Adipose tissue (tissue), 3 donors: ENCODE data around the gene DTX3L. TPM values are rescaled to one million over a fixed set of nuclear protein-coding genes. Genes with fewer than 3 reads are reported as not detected.

Source experiments
- H3K27ac ChIP-seq: one replicate; pipeline ENCODE4 v1.5.1; 2013; ENCODE audit warnings: low read depth, low read length
- WGBS, 3 donors: extraction: QIAGEN DNeasy Blood & Tissue Kit; methylation state at CpG; one replicate each; pipeline ENCODE4 v1.1.7; 2013; 5-methylcytosine and 5-hydroxymethylcytosine counted together
- polyA plus RNA-seq, 3 donors: library from polyadenylated mRNA; stranded (reverse); fragments of 200-250 nt; gene quantifications; one replicate each; pipeline ENCODE4 v1.2.3, GENCODE V29; 2013
- donor health status: healthy with polysubstance abuse.
- donor health status: Bipolar disorder and iron deficiency.
- donor health status: healthy.

DTX3L gene
- polyA plus RNA-seq, result 10 to 100 TPM in 2 of 3 donors, 1 to 10 TPM in 1; 9.6 to 11.8 (median 11.4) TPM

- 0% methylated on average over 52 to 56 of the region's 56 CpGs for WGBS, 3 donors
- peak within 1 kb of the TSS; percentile 80 for H3K27ac ChIP-seq
Observed at GRCh38 chr3:122564155-122564912, at the start of gene DTX3L, which contains the start of gene PARP9. Gene DTX3L, plus strand, starts transcription at chr3:122564338. Its CDS starts 89 bp downstream, at chr3:122564427. Gene PARP9, minus strand, starts transcription at chr3:122564300. Its CDS starts 4,680 bp downstream, at chr3:122559620.

- WGBS, 3 donors, result 33 to 38% (median 38%) methylated on average over 19 of the region's 19 CpGs
Observed at GRCh38 chr3:122515020-122515468, 49.1 kb upstream of the DTX3L start.

GRCh38 chr3:122515870-122516269 lies 48.3 kb upstream of the DTX3L start:
- no peak overlapping the region for H3K27ac ChIP-seq
- 84 to 97% (median 93%) methylated on average over 3 of the region's 3 CpGs for WGBS, 3 donors

More at GRCh38 chr3:122515020-122515468, 49.1 kb upstream of the DTX3L start:
- no peak overlapping the region for H3K27ac ChIP-seq

GRCh38 chr3:122516846-122517360 lies 47.2 kb upstream of the DTX3L start:
- 90 to 96% (median 94%) methylated on average over 6 of the region's 6 CpGs for WGBS, 3 donors
- no peak overlapping the region for H3K27ac ChIP-seq

GRCh38 chr3:122519693-122520092 lies 44.4 kb upstream of the DTX3L start:
- H3K27ac ChIP-seq, result no peak overlapping the region

GRCh38 chr3:122520861-122521260 lies 43.3 kb upstream of the DTX3L start:
- 75 to 90% (median 89%) methylated on average over 4 of the region's 4 CpGs for WGBS, 3 donors
- H3K27ac ChIP-seq, result no peak overlapping the region

- no peak overlapping the region for H3K27ac ChIP-seq
- 92 to 95% (median 93%) methylated on average over 11 of the region's 11 CpGs for WGBS, 3 donors
Observed at GRCh38 chr3:122523317-122523716, 40.8 kb upstream of the DTX3L start.

- no peak overlapping the region for H3K27ac ChIP-seq
Observed at GRCh38 chr3:122530164-122530563, 34.0 kb upstream of the DTX3L start.

GRCh38 chr3:122533480-122533879 lies 30.7 kb upstream of the DTX3L start:
- no peak overlapping the region for H3K27ac ChIP-seq
- 92 to 100% (median 95%) methylated on average over 2 of the region's 2 CpGs for WGBS, 3 donors

More at GRCh38 chr3:122530164-122530563, 34.0 kb upstream of the DTX3L start:
- 68 to 84% (median 83%) methylated on average over 2 of the region's 2 CpGs for WGBS, 3 donors

GRCh38 chr3:122533931-122534334 lies 30.2 kb upstream of the DTX3L start:
- WGBS, 3 donors, result 58 to 81% (median 58%) methylated on average over 1 of the region's 1 CpG

GRCh38 chr3:122535964-122536631 lies 28.0 kb upstream of the DTX3L start:
- 87 to 92% (median 88%) methylated on average over 6 of the region's 6 CpGs for WGBS, 3 donors
- H3K27ac ChIP-seq, result no peak overlapping the region

More at GRCh38 chr3:122533931-122534334, 30.2 kb upstream of the DTX3L start:
- H3K27ac ChIP-seq, result no peak overlapping the region

- 62 to 75% (median 75%) methylated on average over 3 of the region's 3 CpGs for WGBS, 3 donors
- no peak overlapping the region for H3K27ac ChIP-seq
Observed at GRCh38 chr3:122536632-122537001, 27.5 kb upstream of the DTX3L start.

GRCh38 chr3:122538956-122539490 lies 25.1 kb upstream of the DTX3L start:
- 78 to 88% (median 79%) methylated on average over 7 of the region's 7 CpGs for WGBS, 3 donors
- H3K27ac ChIP-seq, result no peak overlapping the region

GRCh38 chr3:122546151-122546550 lies 18.0 kb upstream of the DTX3L start:
- H3K27ac ChIP-seq, result no peak overlapping the region
- 86 to 97% (median 93%) methylated on average over 5 of the region's 5 CpGs for WGBS, 3 donors

- 90 to 95% (median 94%) methylated on average over 3 of the region's 3 CpGs for WGBS, 3 donors
Observed at GRCh38 chr3:122548076-122548475, 16.1 kb upstream of the DTX3L start.

GRCh38 chr3:122548619-122549018 lies 15.5 kb upstream of the DTX3L start:
- no peak overlapping the region for H3K27ac ChIP-seq
- 88 to 98% (median 95%) methylated on average over 1 of the region's 1 CpG for WGBS, 3 donors

More at GRCh38 chr3:122548076-122548475, 16.1 kb upstream of the DTX3L start:
- H3K27ac ChIP-seq, result no peak overlapping the region

- 55 to 86% (median 85%) methylated on average over 3 of the region's 3 CpGs for WGBS, 3 donors
- H3K27ac ChIP-seq, result no peak overlapping the region
Observed at GRCh38 chr3:122553171-122553570, 11.0 kb upstream of the DTX3L start.

- 77 to 92% (median 82%) methylated on average over 6 of the region's 6 CpGs for WGBS, 3 donors
- no peak overlapping the region for H3K27ac ChIP-seq
Observed at GRCh38 chr3:122555275-122556071, 8.7 kb upstream of the DTX3L start.
